HG03175 (cell line): Measurements from ENCODE around the gene TRIM37.
"Not testable (repeated sequence)": the region's sequence is repeated elsewhere in the genome, so short reads cannot be mapped to it uniquely, and the experiment has no call there.

Experiments used
- ATAC-seq: cut with Tn5 transposase; IDR thresholded peaks from one replicate; pipeline ENCODE4 v1.9.1; 2021; ENCODE audit warnings: mild to moderate bottlenecking, moderate library complexity; ENCODE audit not compliant: unreplicated experiment

TRIM37 gene

DNA sequence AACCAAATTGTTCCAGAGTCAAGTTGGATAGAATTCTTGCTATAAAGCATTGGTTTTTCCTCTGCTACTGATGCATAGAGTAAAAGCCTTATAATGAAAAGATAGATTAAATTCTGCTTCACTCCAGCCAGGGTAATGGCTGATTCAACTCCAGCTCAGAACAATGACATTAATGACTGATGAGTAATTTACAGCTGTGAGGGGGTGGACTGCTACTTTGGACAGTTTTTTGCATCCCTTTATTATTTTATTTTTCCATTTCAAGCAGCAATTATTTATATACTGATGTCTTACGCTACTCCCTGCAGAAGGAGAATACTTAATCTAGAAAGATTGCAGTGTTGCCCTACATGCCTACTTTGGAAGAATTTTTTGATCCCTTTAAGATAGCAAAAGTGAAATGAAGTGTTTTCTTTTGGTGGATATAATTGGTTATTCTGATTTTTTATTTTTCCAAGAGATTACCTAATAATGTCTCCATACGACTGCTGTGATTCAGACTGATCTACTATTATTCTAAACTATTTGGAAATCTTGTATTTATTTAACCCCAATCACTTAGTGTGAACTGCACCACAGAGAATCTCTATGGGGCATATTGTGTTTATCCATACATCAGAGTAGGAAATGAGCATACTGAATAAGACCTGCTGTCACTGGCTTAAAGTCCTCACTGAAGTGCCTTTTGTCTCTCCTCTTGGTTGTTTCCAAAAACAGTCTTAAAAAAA lies 149.5 kb downstream of the TRIM37 start:
- ATAC-seq: no peak

DNA sequence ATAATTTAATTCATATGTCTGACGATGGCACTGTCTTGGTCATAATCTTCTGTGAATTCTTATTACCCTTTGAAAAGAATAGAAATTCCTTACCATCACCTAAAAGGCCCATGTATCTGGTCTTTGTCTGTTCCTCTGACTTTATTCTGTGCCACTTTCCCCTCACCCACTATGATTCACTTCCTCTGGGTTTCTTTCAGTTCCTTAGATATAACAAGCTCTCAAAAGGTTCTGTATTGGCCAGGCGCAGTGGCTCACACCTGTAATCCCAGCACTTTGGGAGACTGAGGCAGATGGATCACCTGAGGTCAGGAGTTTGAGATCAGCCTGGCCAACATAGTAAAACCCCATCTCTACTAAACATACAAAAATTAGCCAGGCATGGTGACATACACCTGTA lies 152.3 kb downstream of the TRIM37 start:
- ATAC-seq: not testable (repeated sequence)

DNA sequence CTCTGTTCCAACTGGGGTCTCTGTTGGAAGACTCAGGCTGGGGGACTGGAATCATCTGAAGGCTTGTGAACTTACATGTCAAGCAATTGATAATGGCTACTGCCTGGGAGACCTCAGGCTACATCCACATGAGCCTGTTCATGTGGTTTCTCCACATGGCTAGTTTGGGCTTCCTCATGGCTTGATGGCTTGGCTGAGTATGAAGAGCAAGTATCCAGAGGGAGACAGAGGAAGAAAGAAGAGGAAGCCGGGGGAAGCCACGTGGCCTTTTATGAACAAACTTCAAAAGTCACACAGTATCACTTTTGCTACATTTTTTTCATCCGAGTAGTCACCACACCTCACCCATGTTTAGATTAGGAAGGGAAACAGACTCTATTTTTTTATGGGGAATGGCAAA lies 158.9 kb downstream of the TRIM37 start:
- ATAC-seq: no peak

DNA sequence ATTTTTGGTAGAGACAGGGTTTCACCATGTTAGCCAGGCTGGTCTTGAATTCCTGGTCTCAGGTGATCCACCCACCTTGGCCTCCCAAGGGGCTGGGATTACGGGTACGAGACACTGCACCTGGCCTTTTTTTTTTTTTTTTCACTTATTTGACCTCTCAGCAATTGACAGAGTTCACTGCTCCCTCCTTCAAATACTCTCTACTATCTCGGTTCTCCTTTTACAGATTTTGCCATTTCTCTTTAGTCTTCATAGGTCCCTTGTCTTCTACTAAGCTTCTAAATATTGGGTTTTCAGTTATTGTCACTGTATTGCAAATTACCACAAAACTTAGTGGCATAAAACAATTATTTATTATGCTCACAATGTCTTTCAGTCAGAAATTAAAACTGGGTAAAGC lies 159.3 kb downstream of the TRIM37 start:
- no peak for ATAC-seq

DNA sequence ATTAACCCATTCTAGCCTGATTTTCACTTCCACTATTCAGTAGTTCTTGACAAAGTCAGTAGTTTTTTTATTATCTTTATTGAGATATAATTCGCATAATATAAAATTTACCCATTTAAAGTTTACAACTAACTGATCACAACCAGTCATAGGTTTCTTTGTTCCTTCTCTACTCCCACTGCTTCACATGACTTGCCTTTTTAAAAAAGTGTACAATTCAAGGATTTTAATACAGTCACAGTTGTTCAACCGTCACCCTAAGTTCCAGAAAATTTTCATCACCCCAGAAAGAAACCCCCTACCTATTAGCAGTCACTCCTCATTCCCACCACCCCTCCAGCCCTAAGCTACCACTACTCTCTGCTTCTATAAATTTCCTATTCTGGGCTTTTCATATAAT lies 162.5 kb downstream of the TRIM37 start:
- no peak for ATAC-seq

DNA sequence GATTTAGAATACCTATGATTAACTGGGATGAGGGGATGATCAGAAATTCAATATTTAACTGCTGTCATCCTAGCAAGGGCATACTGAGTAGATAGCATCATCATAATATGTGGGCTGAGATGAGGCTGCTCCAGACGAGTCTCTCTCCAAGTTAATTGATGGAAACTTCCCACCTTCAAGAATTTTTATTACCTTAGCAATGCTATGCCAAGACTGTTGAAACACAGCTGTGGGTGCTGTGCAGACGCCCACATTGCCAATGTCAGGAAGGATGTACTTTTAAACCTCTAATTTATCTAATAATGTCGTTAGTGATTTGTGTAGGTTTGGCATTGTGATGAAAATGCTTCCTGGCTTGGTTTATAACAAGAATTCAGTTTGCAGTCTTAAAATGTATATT lies 170.4 kb downstream of the TRIM37 start:
- ATAC-seq: no peak

DNA sequence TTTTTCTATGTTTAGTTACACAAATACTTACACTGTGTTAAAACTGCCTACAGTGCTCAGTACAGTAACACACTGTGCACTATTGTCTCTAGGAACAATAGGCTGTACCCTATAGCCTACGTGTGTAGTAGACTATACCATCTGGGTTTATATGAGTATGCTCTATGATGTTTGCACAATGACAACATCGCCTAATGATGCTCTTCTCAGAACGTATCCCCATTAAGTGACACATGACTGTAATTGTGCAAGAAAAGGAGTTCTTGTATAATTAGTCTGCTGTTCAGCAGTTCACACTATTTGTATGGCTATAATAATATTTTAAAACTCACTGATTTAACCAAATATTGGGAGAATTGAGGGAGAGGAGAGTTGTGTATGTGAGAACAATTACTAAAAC lies 173.7 kb downstream of the TRIM37 start:
- no peak for ATAC-seq
